ENCODE data around the gene EML1.

GRCh38 chr14:99871771-99872170, 78.6 kb downstream of the EML1 start:
- TF ChIP-seq, protein P1, sequence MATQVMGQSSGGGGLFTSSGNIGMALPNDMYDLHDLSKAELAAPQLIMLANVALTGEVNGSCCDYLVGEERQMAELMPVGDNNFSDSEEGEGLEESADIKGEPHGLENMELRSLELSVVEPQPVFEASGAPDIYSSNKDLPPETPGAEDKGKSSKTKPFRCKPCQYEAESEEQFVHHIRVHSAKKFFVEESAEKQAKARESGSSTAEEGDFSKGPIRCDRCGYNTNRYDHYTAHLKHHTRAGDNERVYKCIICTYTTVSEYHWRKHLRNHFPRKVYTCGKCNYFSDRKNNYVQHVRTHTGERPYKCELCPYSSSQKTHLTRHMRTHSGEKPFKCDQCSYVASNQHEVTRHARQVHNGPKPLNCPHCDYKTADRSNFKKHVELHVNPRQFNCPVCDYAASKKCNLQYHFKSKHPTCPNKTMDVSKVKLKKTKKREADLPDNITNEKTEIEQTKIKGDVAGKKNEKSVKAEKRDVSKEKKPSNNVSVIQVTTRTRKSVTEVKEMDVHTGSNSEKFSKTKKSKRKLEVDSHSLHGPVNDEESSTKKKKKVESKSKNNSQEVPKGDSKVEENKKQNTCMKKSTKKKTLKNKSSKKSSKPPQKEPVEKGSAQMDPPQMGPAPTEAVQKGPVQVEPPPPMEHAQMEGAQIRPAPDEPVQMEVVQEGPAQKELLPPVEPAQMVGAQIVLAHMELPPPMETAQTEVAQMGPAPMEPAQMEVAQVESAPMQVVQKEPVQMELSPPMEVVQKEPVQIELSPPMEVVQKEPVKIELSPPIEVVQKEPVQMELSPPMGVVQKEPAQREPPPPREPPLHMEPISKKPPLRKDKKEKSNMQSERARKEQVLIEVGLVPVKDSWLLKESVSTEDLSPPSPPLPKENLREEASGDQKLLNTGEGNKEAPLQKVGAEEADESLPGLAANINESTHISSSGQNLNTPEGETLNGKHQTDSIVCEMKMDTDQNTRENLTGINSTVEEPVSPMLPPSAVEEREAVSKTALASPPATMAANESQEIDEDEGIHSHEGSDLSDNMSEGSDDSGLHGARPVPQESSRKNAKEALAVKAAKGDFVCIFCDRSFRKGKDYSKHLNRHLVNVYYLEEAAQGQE (IDR thresholded peaks at IDR 0.05; ENCODE audit: insufficient replicate concordance, low read depth) = no peak
- TF ChIP-seq CTCF (IDR thresholded peaks at IDR 0.05; ENCODE audit: insufficient read depth, low read length) = no peak
- no peak for TF ChIP-seq POLR2AphosphoS5 (IDR thresholded peaks at IDR 0.05; ENCODE audit: low read depth)
- TF ChIP-seq SPI1 (IDR thresholded peaks at IDR 0.05; ENCODE audit: borderline replicate concordance, low read depth) = no peak
